Naive thymus-derived CD4-positive, alpha-beta T cell (primary cell): ENCODE measurements around the gene PDE4C. TPM values are rescaled to one million over a fixed set of nuclear protein-coding genes. Genes with fewer than 3 reads are reported as not detected.

Source experiments
- ATAC-seq: fragments of 150-1000 bp; cut with Tn5 transposase; 2 replicates; pipeline ENCODE4 v1.10.0; 2021; ENCODE audit warnings: mild to moderate bottlenecking, moderate library complexity
- CTCF ChIA-PET: fragments of 350-600 bp; sonication (Branson Sonifier 250); formaldehyde crosslinking; loops from one replicate; lab custom pipeline; 2021; ENCODE audit warnings: antibody characterized with exemption; lab: Charles Lee
- POLR2A ChIA-PET: fragments of 350-600 bp; sonication (Branson Sonifier 250); formaldehyde crosslinking; loops from one replicate; lab custom pipeline; 2021; ENCODE audit warnings: antibody characterized with exemption, inconsistent platforms; lab: Charles Lee
- DNase-seq, 9 donors: peaks; one replicate each; pipeline versions ENCODE4 v3.0.0 to v3.0.0-alpha.2; 2020 to 2022; ENCODE audit warnings: mixed read lengths in 1 of 9
- H3K27ac ChIP-seq: one replicate; pipeline ENCODE4 v1.7.0; 2013; ENCODE audit warnings: mild to moderate bottlenecking, low read depth, low read length, moderate library complexity
- H3K27me3 ChIP-seq, 2 donors: one replicate each; pipeline ENCODE4 v1.7.0; 2013; ENCODE audit warnings: low read length in 2 of 2, mild to moderate bottlenecking in 2 of 2, moderate library complexity in 2 of 2; ENCODE audit not compliant: control insufficient read depth in 2 of 2, insufficient read depth in 2 of 2
- H3K36me3 ChIP-seq, 3 experiments: 1 replicate in 2 of 3; 2 replicates in 1 of 3; pipeline ENCODE4 v1.7.0; 2013; ENCODE audit warnings: low read length in 3 of 3, mild to moderate bottlenecking in 3 of 3, moderate library complexity in 1 of 3; ENCODE audit not compliant: insufficient read depth in 3 of 3, control insufficient read depth in 2 of 3
- H3K4me1 ChIP-seq, 2 donors: one replicate each; pipeline ENCODE4 v1.7.0; 2013; ENCODE audit warnings: low read length in 2 of 2, mild to moderate bottlenecking in 2 of 2, moderate library complexity in 1 of 2; ENCODE audit not compliant: control insufficient read depth in 2 of 2, insufficient read depth in 2 of 2
- H3K4me3 ChIP-seq: 2 replicates; pipeline ENCODE4 v1.7.0; 2013; ENCODE audit warnings: mild to moderate bottlenecking, low read length
- H3K9me3 ChIP-seq, 3 experiments: 1 replicate in 2 of 3; 2 replicates in 1 of 3; pipeline ENCODE4 v1.7.0; 2013; ENCODE audit warnings: low read length in 3 of 3; ENCODE audit not compliant: control insufficient read depth in 2 of 3
- H3K27ac Mint-ChIP-seq, 9 donors: one replicate each; pipeline ENCODE4 v1.8.0; 2020 to 2022; ENCODE audit warnings: mixed read lengths in 9 of 9, mild to moderate bottlenecking in 8 of 9, moderate library complexity in 5 of 9, inconsistent platforms in 2 of 9
- H3K27me3 Mint-ChIP-seq, 5 donors: one replicate each; pipeline ENCODE4 v1.8.0; 2021 to 2022; ENCODE audit warnings: mixed read lengths in 5 of 5, mild to moderate bottlenecking in 1 of 5
- H3K36me3 Mint-ChIP-seq, 5 donors: one replicate each; pipeline ENCODE4 v1.8.0; 2020 to 2022; ENCODE audit warnings: mixed read lengths in 5 of 5, mild to moderate bottlenecking in 3 of 5, inconsistent platforms in 1 of 5
- H3K4me1 Mint-ChIP-seq, 7 donors: one replicate each; pipeline ENCODE4 v1.8.0; 2020 to 2022; ENCODE audit warnings: mixed read lengths in 7 of 7, mild to moderate bottlenecking in 3 of 7, inconsistent platforms in 1 of 7
- H3K4me3 Mint-ChIP-seq, 10 donors: one replicate each; pipeline ENCODE4 v1.8.0; 2020 to 2022; ENCODE audit warnings: mild to moderate bottlenecking in 10 of 10, mixed read lengths in 10 of 10, moderate library complexity in 6 of 10, inconsistent platforms in 2 of 10
- H3K9me3 Mint-ChIP-seq, 11 donors: one replicate each; pipeline ENCODE4 v1.8.0; 2020 to 2022; ENCODE audit warnings: mixed read lengths in 11 of 11, mild to moderate bottlenecking in 4 of 11, inconsistent platforms in 1 of 11, moderate library complexity in 1 of 11
- intact Hi-C, 2 donors: fragments of 100-400 bp; cut with micrococcal nuclease; formaldehyde crosslinking; loops; one replicate each; pipeline ENCODE4 v1.15.1; 2023
- polyA plus RNA-seq, 2 donors: library from polyadenylated mRNA; unstranded; fragments of 300-500 nt; fragmentation: Illumina TruSeq; gene quantifications; one replicate each; pipeline ENCODE4 v1.2.3, GENCODE V29; 2021
- total RNA-seq, 6 experiments: library from RNA in 5 of 6; stranded (reverse) in 5 of 6; gene quantifications; 1 replicate in 5 of 6; 2 replicates in 1 of 6; pipeline ENCODE4 v1.2.3 and lab custom pipeline; 2021 to 2026

PDE4C gene
- total and polyA plus RNA-seq, 7 experiments from 2014 or later = not detected

DNA sequence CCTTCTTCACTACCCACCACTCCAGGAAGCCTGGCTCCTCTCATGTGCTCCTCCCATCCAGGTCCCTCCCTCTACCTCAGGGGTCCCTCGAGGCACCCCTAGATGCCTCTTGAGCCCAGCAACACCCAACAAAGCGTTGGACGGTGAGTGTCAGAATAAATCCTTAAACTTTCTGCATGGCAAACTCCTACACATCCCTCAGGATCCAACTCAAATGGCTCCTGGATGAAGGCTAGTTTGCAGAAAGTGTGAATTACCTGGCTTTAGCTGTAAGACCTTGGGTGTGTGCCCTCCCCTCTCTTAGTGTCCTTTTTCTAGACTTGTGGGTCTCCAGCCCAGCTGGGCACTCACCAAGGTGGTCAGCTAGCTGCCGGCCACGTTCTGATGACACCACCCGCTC lies 27.9 kb downstream of the PDE4C start:
- ChIA-PET POLR2A (no interaction called here), CTCF (interaction anchor here (0.9 to 2.0 kb wide), 3 partner anchors 10 to 54 kb away, joined by 3 to 6 read pairs (median 5); no protein-coding TSS in a partner anchor)
- Mint-ChIP-seq H3K9me3 (peaks cover 0 to 3% (median 0%) of the 10 kb centered on the region in 11 donors), H3K4me1 (peaks cover 23 to 35% (median 31%) of the 10 kb centered on the region in 7 donors), H3K27me3 (no peaks in the 10 kb centered on the region), H3K27ac (peak overlapping the region in 5 of 9 donors; percentile 40 to 76 (median 70)), H3K36me3 (peaks cover 0 to 20% (median 8%) of the 10 kb centered on the region in 5 donors), H3K4me3 (peak overlapping the region in 1 of 10 donors; percentile 10)
- Histone ChIP-seq H3K9me3 (no peaks in the 10 kb centered on the region), H3K36me3 (peaks cover 0 to 40% (median 11%) of the 10 kb centered on the region in 3 experiments), H3K4me3 (no peak overlapping the region), H3K27me3 (no peaks in the 10 kb centered on the region), H3K27ac (no peak overlapping the region), H3K4me1 (peaks cover 14 to 17% of the 10 kb centered on the region in 2 donors)
- intact Hi-C loops = no loop called here
- ATAC-seq = no peak
- no peak for DNase-seq

DNA sequence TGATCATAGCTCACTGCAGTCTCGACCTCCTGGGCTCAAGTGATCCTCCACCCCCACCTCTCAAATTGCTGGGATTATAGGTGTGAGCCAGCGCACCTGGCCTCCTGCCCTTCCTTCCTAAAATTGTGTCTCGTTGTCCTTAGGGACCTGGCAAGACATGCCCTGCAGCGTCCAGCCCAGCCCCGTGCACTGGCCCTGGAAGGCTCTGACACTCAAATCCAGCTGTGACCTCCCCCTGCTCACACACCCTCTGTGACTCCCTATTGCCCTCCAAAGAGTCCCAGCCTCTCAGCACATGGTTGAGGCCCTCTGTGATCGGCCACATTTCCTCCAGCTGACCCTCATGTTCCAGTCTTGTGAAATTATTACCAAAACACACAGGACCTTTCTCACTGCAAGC lies 28.3 kb downstream of the PDE4C start:
- H3K27me3 Mint-ChIP-seq = peaks cover 0 to under 1% (median 0%) of the 10 kb centered on the region in 5 donors
- DNase-seq (no peak), ATAC-seq (no peak)
- H3K36me3 ChIP-seq = peaks cover 0 to 40% (median 11%) of the 10 kb centered on the region in 3 experiments
- H3K9me3 Mint-ChIP-seq = peaks cover 0 to 3% (median 0%) of the 10 kb centered on the region in 11 donors
- H3K4me1 Mint-ChIP-seq = peaks cover 23 to 33% (median 29%) of the 10 kb centered on the region in 7 donors
- no peak overlapping the region for H3K27ac ChIP-seq
- ChIA-PET POLR2A (no interaction called here), CTCF (interaction anchor here (0.9 to 2.0 kb wide), 3 partner anchors 10 to 54 kb away, joined by 3 to 6 read pairs (median 5); no protein-coding TSS in a partner anchor)
- H3K9me3 ChIP-seq = no peaks in the 10 kb centered on the region
- H3K27ac Mint-ChIP-seq = peak overlapping the region in 5 of 9 donors; percentile 40 to 74 (median 69)
- peaks cover 14% of the 10 kb centered on the region in 2 donors for H3K4me1 ChIP-seq
- intact Hi-C loops = no loop called here
- peaks cover 0 to 20% (median 8%) of the 10 kb centered on the region in 5 donors for H3K36me3 Mint-ChIP-seq
- no peak overlapping the region for H3K4me3 ChIP-seq
- H3K27me3 ChIP-seq = no peaks in the 10 kb centered on the region
- H3K4me3 Mint-ChIP-seq = peak overlapping the region in 1 of 10 donors; percentile 10

DNA sequence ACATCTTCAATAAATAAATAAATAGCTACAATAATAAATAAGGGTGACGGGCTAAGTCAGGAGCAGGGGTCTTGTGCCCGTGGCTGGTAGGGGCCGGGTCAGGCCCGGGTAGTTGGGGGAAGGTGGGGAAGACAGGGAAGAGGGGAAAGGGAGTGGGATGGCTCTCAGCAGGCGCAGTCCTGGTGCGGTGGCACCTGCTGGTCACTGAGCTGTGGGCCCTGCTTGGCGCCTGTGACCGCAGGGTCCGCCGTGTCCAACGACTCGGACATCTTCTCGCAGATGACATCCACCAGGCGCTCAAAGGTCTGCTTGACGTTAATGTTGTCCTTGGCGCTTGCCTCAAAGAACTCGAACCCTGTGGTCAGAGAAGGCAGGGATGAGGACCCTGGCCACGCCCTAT lies 28.9 kb downstream of the PDE4C start:
- peaks cover 0 to 40% (median 11%) of the 10 kb centered on the region in 3 experiments for H3K36me3 ChIP-seq
- no peak overlapping the region for H3K27ac Mint-ChIP-seq
- no peak for DNase-seq
- H3K4me3 Mint-ChIP-seq = no peak overlapping the region
- peaks cover 20 to 33% (median 28%) of the 10 kb centered on the region in 7 donors for H3K4me1 Mint-ChIP-seq
- no peak overlapping the region for H3K4me3 ChIP-seq
- H3K4me1 ChIP-seq = peaks cover 9 to 12% of the 10 kb centered on the region in 2 donors
- H3K27ac ChIP-seq = no peak overlapping the region
- H3K27me3 ChIP-seq = no peaks in the 10 kb centered on the region
- peaks cover 0 to 20% (median 8%) of the 10 kb centered on the region in 5 donors for H3K36me3 Mint-ChIP-seq
- no peak for ATAC-seq
- intact Hi-C loops = no loop called here
- ChIA-PET CTCF (interaction anchor here (0.5 kb wide), 1 partner anchor 202 kb away, joined by 3 read pairs; no protein-coding TSS in a partner anchor), POLR2A (no interaction called here)
- peaks cover 0 to 4% (median 0%) of the 10 kb centered on the region in 11 donors for H3K9me3 Mint-ChIP-seq
- peaks cover 0 to 4% (median 0%) of the 10 kb centered on the region in 5 donors for H3K27me3 Mint-ChIP-seq
- no peaks in the 10 kb centered on the region for H3K9me3 ChIP-seq

DNA sequence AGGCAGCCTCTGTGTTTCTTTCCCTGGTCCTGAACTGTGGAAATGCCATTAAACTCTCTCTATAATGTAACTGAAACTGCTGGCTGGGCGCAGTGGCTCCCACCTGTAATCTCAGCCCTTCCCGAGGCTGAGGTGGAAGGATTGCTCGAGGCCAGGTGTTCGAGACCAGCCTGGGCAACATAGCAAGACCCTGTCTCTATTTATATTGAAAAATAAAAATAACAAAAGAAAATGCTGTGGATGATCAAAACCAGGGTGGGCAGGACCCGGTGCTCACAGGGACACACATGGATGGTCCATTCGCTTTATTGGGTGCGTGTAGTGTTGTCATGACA lies 29.8 kb downstream of the PDE4C start:
- Histone ChIP-seq H3K9me3 (no peaks in the 10 kb centered on the region), H3K27ac (no peak overlapping the region), H3K4me3 (no peak overlapping the region), H3K27me3 (no peaks in the 10 kb centered on the region), H3K4me1 (peaks cover 9 to 12% of the 10 kb centered on the region in 2 donors), H3K36me3 (peaks cover 0 to 40% (median 11%) of the 10 kb centered on the region in 3 experiments)
- Mint-ChIP-seq H3K9me3 (peaks cover 0 to 4% (median 0%) of the 10 kb centered on the region in 11 donors), H3K4me1 (peaks cover 12 to 30% (median 27%) of the 10 kb centered on the region in 7 donors), H3K27me3 (peaks cover 0 to 4% (median 0%) of the 10 kb centered on the region in 5 donors), H3K36me3 (peaks cover 0 to 20% (median 8%) of the 10 kb centered on the region in 5 donors), H3K4me3 (peak overlapping the region in 3 of 10 donors; percentile 41 to 68 (median 45)), H3K27ac (peak overlapping the region in 3 of 9 donors; percentile 24 to 62 (median 43))
- intact Hi-C loops = no loop called here
- POLR2A ChIA-PET = no interaction called here
- DNase-seq (no peak), ATAC-seq (no peak)
- CTCF ChIA-PET = no interaction called here

DNA sequence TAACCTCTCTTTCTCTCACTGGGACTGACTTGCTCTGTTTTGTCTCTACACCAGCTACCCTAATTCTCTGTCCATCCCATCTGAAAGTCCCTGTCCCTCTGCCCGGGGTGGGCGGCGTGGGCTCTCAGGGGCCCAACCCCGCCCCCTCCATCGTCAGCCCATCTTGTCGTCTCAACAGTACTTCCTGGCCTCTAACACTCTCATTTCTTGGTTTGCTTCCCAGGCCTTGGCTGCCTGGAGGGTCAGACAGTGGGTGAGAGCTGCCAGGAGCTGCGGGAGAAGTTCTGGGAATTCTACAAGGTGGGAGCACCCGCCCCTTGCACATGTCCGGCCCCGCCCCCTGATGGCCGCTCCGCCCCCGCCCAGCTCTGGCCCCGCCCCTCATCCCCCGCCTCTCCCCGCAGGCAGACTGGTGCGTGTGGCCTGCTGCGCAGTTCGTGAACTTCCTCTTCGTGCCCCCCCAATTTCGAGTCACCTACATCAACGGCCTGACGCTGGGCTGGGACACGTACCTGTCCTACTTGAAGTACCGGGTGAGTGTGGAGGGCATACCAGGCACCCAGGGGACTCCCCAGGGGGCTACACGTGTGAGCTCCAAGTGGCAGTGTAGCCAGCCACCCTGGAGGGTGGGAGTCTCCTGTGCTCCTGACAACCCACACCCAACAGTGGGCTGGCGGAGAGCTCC lies 31.5 kb downstream of the PDE4C start:
- Mint-ChIP-seq H3K9me3 (peaks cover 0 to 4% (median 0%) of the 10 kb centered on the region in 11 donors), H3K27ac (peak overlapping the region in 7 of 9 donors; percentile 48 to 98 (median 73)), H3K4me3 (peak overlapping the region; percentile 88 to 99 (median 92)), H3K36me3 (peaks cover 0 to 15% (median 8%) of the 10 kb centered on the region in 5 donors), H3K4me1 (peaks cover 11 to 29% (median 26%) of the 10 kb centered on the region in 7 donors), H3K27me3 (peaks cover 0 to 4% (median 0%) of the 10 kb centered on the region in 5 donors)
- CTCF ChIA-PET = interaction anchor here (0.6 kb wide), 2 partner anchors 20 to 69 kb away, joined by 3 read pairs; no protein-coding TSS in a partner anchor
- Histone ChIP-seq H3K27me3 (no peaks in the 10 kb centered on the region), H3K4me1 (peaks cover 9 to 12% of the 10 kb centered on the region in 2 donors), H3K9me3 (no peaks in the 10 kb centered on the region), H3K36me3 (peaks cover 0 to 36% (median 11%) of the 10 kb centered on the region in 3 experiments), H3K27ac (peak overlapping the region; percentile 76), H3K4me3 (peak overlapping the region; percentile 78)
- ATAC-seq (no peak), DNase-seq (peak in 7 of 9 donors; percentile 19 to 52 (median 36))
- POLR2A ChIA-PET = interaction anchor here (1.1 to 3.8 kb wide), 3 partner anchors 86 to 134 kb away, joined by 3 to 36 read pairs (median 6); partner anchors contain the start of gene JUND
- intact Hi-C loops = no loop called here

DNA sequence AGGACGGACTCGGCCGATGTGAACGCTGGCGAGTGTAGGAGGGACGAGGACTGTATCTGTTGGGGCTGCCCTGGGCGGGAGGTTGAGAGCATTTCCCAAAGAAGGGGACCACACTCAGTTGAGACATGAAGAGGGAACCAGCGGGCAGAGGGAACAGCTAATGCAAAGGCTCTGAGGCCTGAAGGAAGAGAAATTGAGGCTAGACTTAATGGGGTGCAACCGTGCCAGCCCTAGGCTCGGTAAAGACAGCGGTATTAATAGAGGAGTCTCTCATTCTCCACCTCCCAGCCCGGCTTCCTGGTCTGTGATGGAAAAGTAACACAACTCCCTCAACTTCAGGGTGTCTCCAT lies 32.1 kb downstream of the PDE4C start:
- Mint-ChIP-seq H3K9me3 (peaks cover 0 to 4% (median 0%) of the 10 kb centered on the region in 11 donors), H3K36me3 (peaks cover 0 to 15% (median 8%) of the 10 kb centered on the region in 5 donors), H3K27me3 (peaks cover 0 to 4% (median 0%) of the 10 kb centered on the region in 5 donors), H3K4me3 (peak overlapping the region; percentile 88 to 99 (median 92)), H3K4me1 (peaks cover 11 to 29% (median 26%) of the 10 kb centered on the region in 7 donors), H3K27ac (peak overlapping the region in 8 of 9 donors; percentile 21 to 98 (median 64))
- ChIA-PET POLR2A (interaction anchor here (0.6 to 3.8 kb wide), 5 partner anchors 10 to 183 kb away, joined by 3 to 50 read pairs (median 4); partner anchors contain the start of genes JUND and RAB3A), CTCF (interaction anchor here (3.9 kb wide), 1 partner anchor 57 kb away, joined by 38 read pairs; no protein-coding TSS in a partner anchor)
- no peaks in the 10 kb centered on the region for H3K9me3 ChIP-seq
- peak overlapping the region; percentile 76 for H3K27ac ChIP-seq
- H3K36me3 ChIP-seq = peaks cover 0 to 30% (median 11%) of the 10 kb centered on the region in 3 experiments
- no peaks in the 10 kb centered on the region for H3K27me3 ChIP-seq
- intact Hi-C loops = no loop called here
- ATAC-seq (no peak), DNase-seq (no peak)
- peak overlapping the region; percentile 78 for H3K4me3 ChIP-seq
- peaks cover 9 to 12% of the 10 kb centered on the region in 2 donors for H3K4me1 ChIP-seq
